Stimulated activated naive CD8-positive, alpha-beta T cell treated with anti-CD3 and anti-CD28 coated beads, Interleukin-15, Interleukin-2, amounts not matched to agents 100 ng/mL and 50 ng/mL, for 24 hours (primary cell): ENCODE results near the gene HOXD4.

Source experiments
- H3K27ac Mint-ChIP-seq: one replicate; pipeline ENCODE4 v1.8.0; 2021; ENCODE audit warnings: mild to moderate bottlenecking, mixed read lengths
- H3K27me3 Mint-ChIP-seq: one replicate; pipeline ENCODE4 v1.8.0; 2021; ENCODE audit warnings: mixed read lengths
- H3K36me3 Mint-ChIP-seq: one replicate; pipeline ENCODE4 v1.8.0; 2021; ENCODE audit warnings: low read depth, mixed read lengths
- H3K4me1 Mint-ChIP-seq: one replicate; pipeline ENCODE4 v1.8.0; 2021; ENCODE audit warnings: low read depth, mixed read lengths
- H3K4me3 Mint-ChIP-seq: one replicate; pipeline ENCODE4 v1.8.0; 2021; ENCODE audit warnings: mild to moderate bottlenecking, mixed read lengths
- H3K9me3 Mint-ChIP-seq: one replicate; pipeline ENCODE4 v1.8.0; 2021; ENCODE audit warnings: mixed read lengths

The HOXD4 gene

DNA sequence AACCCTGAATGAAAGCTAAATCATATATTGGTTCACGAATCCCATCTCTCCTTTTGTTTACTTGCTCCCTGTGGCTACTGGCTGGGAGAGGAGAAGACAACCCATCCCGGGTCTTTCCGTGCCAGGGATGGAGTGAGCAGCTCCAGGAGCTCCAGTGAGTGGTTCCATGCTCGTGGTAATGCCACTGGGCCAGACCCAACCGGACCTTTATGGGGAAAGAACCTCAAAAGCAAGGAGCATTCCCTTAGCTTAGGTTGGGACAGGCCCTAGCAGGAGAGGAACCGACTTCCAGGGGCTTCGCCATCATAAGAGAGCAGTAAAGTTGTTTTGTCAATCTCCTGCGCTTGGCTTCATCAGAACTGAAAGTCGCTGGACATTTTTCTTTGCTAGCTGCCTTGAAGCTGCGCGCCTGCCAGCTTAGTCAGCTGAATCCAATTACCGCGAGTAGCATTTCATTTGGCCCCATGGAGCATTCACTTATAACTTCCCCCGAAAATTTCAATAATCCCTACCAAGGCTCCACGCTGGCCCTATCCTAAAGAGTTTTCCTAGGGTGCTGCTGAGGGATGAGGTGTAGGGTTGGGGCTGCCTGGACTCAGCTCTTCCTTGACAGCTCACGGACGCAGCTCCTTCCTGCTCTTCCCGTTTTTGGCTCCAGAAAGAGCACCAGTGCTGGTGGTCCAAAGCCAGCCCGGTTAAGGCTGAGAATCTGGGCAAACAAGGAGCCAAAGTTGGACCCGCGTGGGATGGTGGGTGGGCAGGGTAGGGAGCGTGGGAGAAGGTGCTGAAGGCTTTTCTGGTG is 10.7 kb downstream of the HOXD4 start:
- Mint-ChIP-seq H3K4me3 (no peak overlapping the region), H3K4me1 (peaks cover 18% of the 10 kb centered on the region), H3K36me3 (peaks cover 8% of the 10 kb centered on the region), H3K27ac (no peak overlapping the region), H3K27me3 (peaks cover 88% of the 10 kb centered on the region), H3K9me3 (peaks cover 8% of the 10 kb centered on the region)

GRCh38 chr2:176162911-176163671 is 11.7 kb downstream of the HOXD4 start:
- H3K4me3 Mint-ChIP-seq: no peak overlapping the region
- H3K27ac Mint-ChIP-seq: no peak overlapping the region

GRCh38 chr2:176163672-176164056 is 12.3 kb downstream of the HOXD4 start:
- H3K36me3 Mint-ChIP-seq: peaks cover 8% of the 10 kb centered on the region
- H3K4me1 Mint-ChIP-seq: peaks cover 6% of the 10 kb centered on the region
- H3K27ac Mint-ChIP-seq: no peak overlapping the region
- H3K27me3 Mint-ChIP-seq: peaks cover 84% of the 10 kb centered on the region
- no peak overlapping the region for H3K4me3 Mint-ChIP-seq
- peaks cover 8% of the 10 kb centered on the region for H3K9me3 Mint-ChIP-seq

More at GRCh38 chr2:176162911-176163671, 11.7 kb downstream of the HOXD4 start:
- Mint-ChIP-seq H3K36me3 (peaks cover 8% of the 10 kb centered on the region), H3K9me3 (peaks cover 8% of the 10 kb centered on the region), H3K4me1 (peaks cover 11% of the 10 kb centered on the region), H3K27me3 (peaks cover 89% of the 10 kb centered on the region)

DNA sequence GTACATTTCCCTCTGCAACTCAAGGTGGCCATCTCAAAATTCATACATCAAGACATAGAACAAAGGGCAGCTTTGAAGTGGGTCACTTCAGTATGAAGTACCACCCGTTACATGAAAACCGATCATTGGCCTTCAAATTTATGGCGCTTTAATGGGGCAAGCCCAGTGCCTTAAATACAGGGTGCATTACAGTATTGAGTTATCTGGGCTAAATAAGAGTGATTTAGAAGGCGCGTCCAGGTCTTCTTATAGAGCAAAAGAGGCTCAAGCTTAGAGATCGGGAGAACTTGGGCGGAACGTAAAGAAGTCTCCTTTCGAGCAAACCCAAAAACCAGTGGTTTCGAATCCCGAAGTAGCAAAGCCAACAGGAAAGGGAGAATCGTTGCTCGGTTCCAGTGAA is 12.9 kb downstream of the HOXD4 start:
- Mint-ChIP-seq H3K36me3 (peaks cover 8% of the 10 kb centered on the region), H3K4me3 (no peak overlapping the region), H3K9me3 (peaks cover 8% of the 10 kb centered on the region), H3K27ac (no peak overlapping the region), H3K4me1 (peaks cover 6% of the 10 kb centered on the region), H3K27me3 (peaks cover 80% of the 10 kb centered on the region)

DNA sequence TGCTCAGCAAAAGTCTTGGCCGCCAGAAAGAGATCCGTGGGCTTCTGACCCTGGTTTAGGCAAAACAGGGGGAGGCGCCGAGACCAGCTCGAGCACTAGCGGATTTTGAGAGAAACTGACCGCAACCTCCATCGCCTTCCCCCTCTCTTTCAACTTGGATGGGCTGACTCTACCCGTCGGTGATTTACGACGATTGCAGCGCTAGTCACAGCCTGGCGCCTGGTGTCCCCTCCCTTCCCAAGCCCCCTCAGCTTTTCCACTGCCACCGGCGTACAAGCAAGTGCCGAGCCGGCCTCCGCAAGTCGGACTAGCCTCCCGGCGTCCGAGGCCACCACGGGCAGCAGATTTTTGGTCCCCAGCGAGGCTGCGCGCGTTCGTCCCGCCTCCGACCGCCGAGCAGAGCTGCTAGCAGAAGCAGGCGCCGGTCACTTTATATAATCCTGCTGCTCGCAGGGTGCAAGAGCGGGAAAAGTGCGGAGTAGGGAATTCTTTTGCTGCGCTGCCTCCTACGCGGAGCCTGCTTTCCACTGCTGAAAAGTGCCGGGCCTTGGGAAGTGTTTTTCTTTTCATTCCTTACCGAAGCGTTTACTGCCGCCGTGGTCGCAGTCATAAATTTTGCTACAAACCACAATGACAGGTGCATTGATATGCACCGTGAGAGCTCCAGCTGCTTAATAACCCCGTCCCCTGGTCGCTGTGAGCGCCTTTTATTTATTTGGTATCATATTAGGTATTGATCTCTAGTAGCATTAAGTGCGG is 13.4 kb downstream of the HOXD4 start:
- Mint-ChIP-seq H3K4me1 (peaks cover 6% of the 10 kb centered on the region), H3K27me3 (peaks cover 80% of the 10 kb centered on the region), H3K36me3 (peaks cover 8% of the 10 kb centered on the region), H3K9me3 (peaks cover 8% of the 10 kb centered on the region), H3K27ac (no peak overlapping the region), H3K4me3 (no peak overlapping the region)

DNA sequence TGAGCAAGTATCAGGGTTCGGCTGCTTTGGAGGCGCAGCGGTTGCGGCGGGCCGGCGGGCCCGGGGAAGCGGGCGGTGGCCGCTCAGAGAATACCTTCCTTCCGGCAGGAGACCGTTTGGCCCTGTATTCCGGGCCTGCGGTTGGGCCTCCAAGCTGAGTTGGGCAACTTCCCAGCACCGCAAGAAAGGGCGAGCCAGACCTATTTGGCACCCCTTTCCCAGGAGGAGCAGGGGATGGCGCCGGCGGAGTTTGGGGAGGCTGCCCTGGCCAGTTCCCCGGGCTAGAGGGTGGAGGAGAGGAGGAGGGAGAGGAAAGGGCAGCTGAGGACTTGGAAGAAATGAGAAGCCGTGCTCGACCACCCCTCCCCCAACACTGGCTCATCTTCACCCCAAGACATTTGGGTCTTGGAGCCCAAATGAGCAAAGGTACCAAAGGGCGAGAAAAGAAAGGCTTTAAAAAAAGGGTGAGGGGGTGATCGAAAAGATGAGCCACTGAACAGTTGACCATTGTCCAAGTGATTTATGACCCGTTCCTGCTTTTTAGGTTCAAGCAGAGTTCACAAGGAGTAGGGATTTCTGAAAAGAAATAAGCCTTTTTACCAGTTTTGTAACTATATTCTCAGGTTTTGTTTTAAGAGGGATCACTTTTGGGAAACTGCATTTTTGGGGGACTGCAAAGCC is 14.2 kb downstream of the HOXD4 start:
- Mint-ChIP-seq H3K9me3 (peaks cover 8% of the 10 kb centered on the region), H3K4me3 (no peak overlapping the region), H3K27ac (no peak overlapping the region)

GRCh38 chr2:176166272-176166671 is 14.9 kb downstream of the HOXD4 start:
- H3K4me1 Mint-ChIP-seq: peaks cover 6% of the 10 kb centered on the region
- peaks cover 8% of the 10 kb centered on the region for H3K9me3 Mint-ChIP-seq
- H3K4me3 Mint-ChIP-seq: no peak overlapping the region
- H3K27ac Mint-ChIP-seq: no peak overlapping the region
- H3K27me3 Mint-ChIP-seq: peaks cover 84% of the 10 kb centered on the region
- peaks cover 8% of the 10 kb centered on the region for H3K36me3 Mint-ChIP-seq

More for the DNA sequence above, 14.2 kb downstream of the HOXD4 start:
- Mint-ChIP-seq H3K27me3 (peaks cover 84% of the 10 kb centered on the region), H3K36me3 (peaks cover 8% of the 10 kb centered on the region), H3K4me1 (peaks cover 6% of the 10 kb centered on the region)

- Mint-ChIP-seq H3K36me3 (peaks cover 8% of the 10 kb centered on the region), H3K4me3 (no peak overlapping the region), H3K27ac (no peak overlapping the region), H3K4me1 (peaks cover 6% of the 10 kb centered on the region), H3K9me3 (peaks cover 8% of the 10 kb centered on the region), H3K27me3 (peaks cover 80% of the 10 kb centered on the region)
These were observed 16.0 kb downstream of the HOXD4 start for GRCh38 chr2:176167398-176167797.

- peaks cover 83% of the 10 kb centered on the region for H3K27me3 Mint-ChIP-seq
- H3K27ac Mint-ChIP-seq: no peak overlapping the region
- H3K4me1 Mint-ChIP-seq: peaks cover 7% of the 10 kb centered on the region
- H3K4me3 Mint-ChIP-seq: no peak overlapping the region
- peaks cover 1% of the 10 kb centered on the region for H3K9me3 Mint-ChIP-seq
- H3K36me3 Mint-ChIP-seq: peaks cover 3% of the 10 kb centered on the region
These were observed 17.8 kb downstream of the HOXD4 start for GRCh38 chr2:176169181-176169580.

- Mint-ChIP-seq H3K4me3 (no peak overlapping the region), H3K36me3 (no peaks in the 10 kb centered on the region), H3K4me1 (peaks cover 10% of the 10 kb centered on the region), H3K27ac (no peak overlapping the region), H3K27me3 (peaks cover 81% of the 10 kb centered on the region), H3K9me3 (no peaks in the 10 kb centered on the region)
These were observed 18.4 kb downstream of the HOXD4 start for GRCh38 chr2:176169711-176170110.

DNA sequence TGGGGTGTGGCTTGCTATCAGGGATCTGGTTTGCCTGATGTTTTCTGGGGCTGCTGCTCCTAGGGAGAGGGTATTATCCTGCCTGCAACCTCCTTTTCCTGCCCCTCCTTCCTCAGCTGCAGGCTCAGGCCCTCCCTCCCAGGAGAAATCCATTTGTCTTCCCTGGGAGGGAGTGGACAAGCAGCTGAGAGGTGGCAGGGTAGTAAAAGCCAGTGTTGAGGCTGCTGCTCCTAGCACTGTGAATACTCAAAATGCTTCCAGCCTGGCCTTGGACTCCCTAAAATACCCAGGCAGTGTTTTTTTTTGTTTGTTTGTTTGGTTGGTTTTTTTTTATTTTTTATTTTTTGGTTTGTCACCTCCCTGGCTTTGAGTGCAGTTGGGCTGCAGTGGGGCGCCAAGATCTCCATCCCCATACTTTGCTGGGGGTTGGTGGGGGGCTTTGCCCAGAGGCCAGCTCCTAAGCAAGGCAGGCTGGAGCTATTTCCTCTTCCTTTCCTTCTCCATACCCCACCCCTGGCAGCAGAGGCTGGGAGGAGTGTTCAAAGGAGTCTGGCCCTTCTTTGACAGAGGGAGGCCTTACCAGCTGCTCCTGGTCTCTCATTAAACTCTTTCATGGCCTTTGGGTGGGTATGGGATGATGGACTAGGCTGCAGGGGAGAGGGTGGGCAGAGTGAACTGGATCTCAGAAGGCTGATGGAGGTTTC is 19.4 kb downstream of the HOXD4 start:
- Mint-ChIP-seq H3K36me3 (no peaks in the 10 kb centered on the region), H3K4me1 (peaks cover 14% of the 10 kb centered on the region), H3K9me3 (no peaks in the 10 kb centered on the region), H3K4me3 (no peak overlapping the region), H3K27ac (no peak overlapping the region), H3K27me3 (peaks cover 81% of the 10 kb centered on the region)

DNA sequence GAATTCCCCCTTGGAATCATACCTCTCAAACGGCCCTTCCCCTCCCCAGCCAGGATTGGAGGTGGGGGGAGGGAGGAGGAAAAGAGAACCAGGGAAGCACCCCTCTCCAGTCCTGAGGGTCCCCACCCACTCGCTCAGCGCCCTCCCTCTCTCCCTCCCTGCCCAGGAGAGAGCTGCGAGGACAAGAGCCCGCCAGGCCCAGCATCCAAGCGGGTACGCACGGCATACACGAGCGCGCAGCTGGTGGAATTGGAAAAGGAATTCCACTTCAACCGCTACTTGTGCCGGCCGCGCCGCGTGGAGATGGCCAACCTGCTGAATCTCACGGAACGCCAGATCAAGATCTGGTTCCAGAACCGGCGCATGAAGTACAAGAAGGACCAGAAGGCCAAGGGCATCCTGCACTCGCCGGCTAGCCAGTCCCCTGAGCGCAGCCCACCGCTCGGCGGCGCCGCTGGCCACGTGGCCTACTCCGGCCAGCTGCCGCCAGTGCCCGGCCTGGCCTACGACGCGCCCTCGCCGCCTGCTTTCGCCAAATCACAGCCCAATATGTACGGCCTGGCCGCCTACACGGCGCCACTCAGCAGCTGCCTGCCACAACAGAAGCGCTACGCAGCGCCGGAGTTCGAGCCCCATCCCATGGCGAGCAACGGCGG is 20.1 kb downstream of the HOXD4 start:
- no peak overlapping the region for H3K4me3 Mint-ChIP-seq
- H3K27ac Mint-ChIP-seq: no peak overlapping the region
- no peaks in the 10 kb centered on the region for H3K9me3 Mint-ChIP-seq
- H3K4me1 Mint-ChIP-seq: peaks cover 14% of the 10 kb centered on the region
- peaks cover 81% of the 10 kb centered on the region for H3K27me3 Mint-ChIP-seq
- no peaks in the 10 kb centered on the region for H3K36me3 Mint-ChIP-seq

DNA sequence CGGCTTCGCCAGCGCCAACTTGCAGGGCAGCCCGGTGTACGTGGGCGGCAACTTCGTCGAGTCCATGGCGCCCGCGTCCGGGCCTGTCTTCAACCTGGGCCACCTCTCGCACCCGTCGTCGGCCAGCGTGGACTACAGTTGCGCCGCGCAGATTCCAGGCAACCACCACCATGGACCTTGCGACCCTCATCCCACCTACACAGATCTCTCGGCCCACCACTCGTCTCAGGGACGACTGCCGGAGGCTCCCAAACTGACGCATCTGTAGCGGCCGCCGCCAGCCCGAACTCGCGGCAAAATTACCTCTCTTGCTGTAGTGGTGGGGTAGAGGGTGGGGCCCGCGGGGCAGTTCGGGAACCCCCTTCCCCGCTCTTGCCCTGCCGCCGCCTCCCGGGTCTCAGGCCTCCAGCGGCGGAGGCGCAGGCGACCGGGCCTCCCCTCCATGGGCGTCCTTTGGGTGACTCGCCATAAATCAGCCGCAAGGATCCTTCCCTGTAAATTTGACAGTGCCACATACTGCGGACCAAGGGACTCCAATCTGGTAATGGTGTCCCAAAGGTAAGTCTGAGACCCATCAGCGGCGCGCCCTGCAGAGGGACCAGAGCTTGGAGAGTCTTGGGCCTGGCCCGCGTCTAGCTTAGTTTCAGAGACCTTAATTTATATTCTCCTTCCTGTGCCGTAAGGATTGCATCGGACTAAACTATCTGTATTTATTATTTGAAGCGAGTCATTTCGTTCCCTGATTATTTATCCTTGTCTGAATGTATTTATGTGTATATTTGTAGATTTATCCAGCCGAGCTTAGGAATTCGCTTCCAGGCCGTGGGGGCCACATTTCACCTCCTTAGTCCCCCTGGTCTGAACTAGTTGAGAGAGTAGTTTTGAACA is 20.9 kb downstream of the HOXD4 start:
- Mint-ChIP-seq H3K9me3 (no peaks in the 10 kb centered on the region), H3K36me3 (no peaks in the 10 kb centered on the region), H3K27me3 (peaks cover 81% of the 10 kb centered on the region), H3K27ac (no peak overlapping the region), H3K4me1 (peaks cover 14% of the 10 kb centered on the region), H3K4me3 (no peak overlapping the region)
